ENCODE results near the gene TWIST1.

The TWIST1 gene

DNA sequence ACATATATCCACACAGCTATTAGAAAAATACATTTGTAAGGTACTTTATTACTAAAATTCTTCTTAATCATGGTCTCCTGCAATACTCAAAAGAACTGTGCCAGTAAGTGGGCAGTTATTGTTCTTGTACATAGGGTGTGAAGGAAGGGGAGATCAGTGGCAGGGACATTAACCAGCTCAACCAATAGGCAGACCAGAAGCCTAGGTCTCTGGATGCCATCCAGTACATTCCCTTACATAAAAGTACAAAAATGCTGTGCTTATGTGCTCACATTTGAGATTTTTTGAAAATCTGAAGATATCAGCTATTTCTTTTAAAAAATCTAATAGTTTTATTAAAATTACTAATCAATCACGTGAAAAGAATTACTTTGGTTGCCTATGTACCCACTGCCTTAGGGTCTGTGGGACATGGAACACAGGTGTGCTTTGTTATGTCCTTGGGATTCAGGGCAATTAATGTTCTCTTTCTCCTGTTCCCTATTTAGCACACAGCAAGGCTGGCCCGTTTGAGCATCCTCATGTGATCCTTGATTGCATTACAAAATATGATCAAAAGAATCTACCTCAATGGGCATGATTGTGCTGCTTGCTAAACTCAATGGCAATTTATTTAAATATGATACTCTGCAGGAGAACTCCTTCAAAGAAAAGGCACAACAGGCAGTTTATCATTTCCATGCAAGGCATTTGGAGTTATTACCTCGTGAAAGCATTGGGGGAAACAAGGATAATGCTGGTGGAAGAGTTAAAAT, 22.7 kb downstream of the TWIST1 start:
- DNase-seq (ENCODE audit: low read depth) = no peak

DNA sequence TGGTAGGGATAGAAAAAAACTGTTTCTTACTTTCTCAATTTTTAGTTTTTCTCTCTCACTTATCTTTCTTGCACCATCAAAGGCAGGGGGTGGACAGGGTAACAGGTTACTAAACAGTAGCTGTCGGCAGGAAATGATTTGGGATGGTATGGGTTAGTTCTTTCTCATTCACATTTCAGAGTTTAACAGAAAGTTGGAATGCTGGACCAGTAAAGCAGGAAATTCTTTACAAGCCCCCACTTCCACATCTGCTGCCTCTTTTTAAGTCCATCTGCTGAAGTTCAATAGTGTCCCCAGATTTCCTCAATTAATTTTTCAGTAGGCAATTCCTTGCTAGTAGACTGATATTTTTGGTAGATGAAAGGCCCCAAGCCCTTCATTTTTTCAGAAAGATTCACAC, 23.3 kb downstream of the TWIST1 start:
- no peak for DNase-seq (ENCODE audit: low read depth)

- no peak for DNase-seq (ENCODE audit: low read depth)
These were observed 25.8 kb downstream of the TWIST1 start for GRCh38 chr7:19091550-19092200.

DNA sequence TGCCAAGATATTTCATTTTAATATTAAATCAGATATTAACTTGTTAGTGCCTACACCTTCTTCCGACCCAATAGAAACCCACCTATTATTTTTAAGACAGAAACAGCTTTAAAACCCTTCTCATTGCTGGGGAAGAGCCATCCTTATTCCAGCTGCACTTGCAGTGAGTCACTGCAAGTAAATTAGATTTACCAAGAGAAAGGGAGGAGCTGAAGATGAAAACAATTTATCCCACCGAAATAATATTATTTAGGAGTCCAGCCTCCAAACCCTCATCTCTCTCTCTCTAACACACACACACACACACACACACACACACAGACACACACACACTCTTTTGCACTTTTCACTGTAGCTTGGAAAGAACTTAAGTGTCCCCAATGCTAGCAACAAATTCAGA, 26.9 kb downstream of the TWIST1 start:
- DNase-seq (ENCODE audit: low read depth) = no peak

- DNase-seq (ENCODE audit: low read depth) = no peak
These were observed 27.6 kb downstream of the TWIST1 start for GRCh38 chr7:19089797-19090196.

DNA sequence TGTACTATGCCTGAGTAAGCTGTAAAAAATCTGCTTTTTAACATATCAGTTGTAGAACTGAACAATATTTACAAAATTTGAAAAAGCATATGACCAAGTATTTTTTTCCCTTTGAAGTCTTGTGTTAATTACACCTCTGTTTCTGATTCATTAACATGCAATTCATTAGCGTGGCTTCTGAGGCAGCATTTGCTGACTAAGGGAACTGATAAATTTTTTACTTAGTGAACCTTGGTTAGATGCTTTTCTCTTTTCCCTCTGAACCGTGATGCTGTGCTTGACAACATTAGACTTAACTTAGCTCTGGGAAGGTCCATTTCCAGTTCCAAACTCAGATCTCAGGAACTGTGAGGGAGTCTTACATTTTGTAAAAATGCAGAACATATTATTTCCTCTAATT, 28.1 kb downstream of the TWIST1 start:
- no peak for DNase-seq (ENCODE audit: low read depth)

DNA sequence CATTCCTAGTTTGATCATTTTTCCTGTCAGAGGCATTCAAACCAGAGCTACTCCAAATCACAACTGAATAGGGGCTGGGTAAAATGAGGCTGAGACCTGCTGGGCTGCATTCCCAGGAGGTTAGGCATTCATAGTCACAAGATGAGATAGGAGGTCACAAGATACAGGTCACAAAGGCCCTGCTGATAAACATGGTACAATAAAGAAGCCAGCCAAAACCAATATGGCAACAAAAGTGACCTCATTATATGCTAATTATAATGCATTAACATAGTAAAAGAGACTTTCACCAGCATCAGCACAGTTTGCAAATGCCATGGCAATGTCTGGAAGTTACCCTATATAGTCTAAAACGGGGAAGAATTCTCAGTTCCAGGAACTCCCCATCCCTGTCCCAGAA, 37.3 kb downstream of the TWIST1 start:
- DNase-seq (ENCODE audit: low read depth) = no peak

DNA sequence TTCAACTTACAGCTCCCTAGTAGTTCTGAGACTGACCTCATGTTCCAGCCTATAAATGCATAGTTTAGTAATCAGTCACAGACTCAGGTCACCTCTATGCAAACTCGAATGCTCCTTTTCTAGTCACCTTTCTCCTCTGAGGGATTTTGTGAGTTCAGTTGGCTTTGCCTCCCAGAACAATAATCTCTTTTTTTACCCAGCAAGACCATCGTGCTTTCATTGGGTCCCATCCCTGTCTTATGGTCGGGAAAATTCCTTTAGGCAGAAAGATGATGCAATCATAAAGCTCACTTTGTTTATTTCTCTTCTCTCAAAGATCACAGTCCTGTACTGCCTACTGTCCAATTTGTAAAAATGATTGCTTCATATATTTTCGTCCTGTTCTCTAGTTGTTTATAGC, 38.4 kb downstream of the TWIST1 start:
- DNase-seq (ENCODE audit: low read depth) = no peak

GRCh38 chr7:19069842-19070241, 47.6 kb downstream of the TWIST1 start:
- no peak for DNase-seq (ENCODE audit: low read depth)

- no peak for DNase-seq (ENCODE audit: low read depth)
These were observed 51.3 kb downstream of the TWIST1 start for GRCh38 chr7:19066170-19066569.
